PFSK-1 (cell line): Measurements from ENCODE around the gene TRIM9.

Source experiments
- TAF1 ChIP-seq: IDR thresholded peaks from 2 replicates; pipeline ENCODE4 v1.6.1; 2012; ENCODE audit warnings: low read length, control low read depth, borderline replicate concordance; ENCODE audit not compliant: insufficient read depth
- TF ChIP-seq, protein P1 (sequence below), 2 experiments: IDR thresholded peaks; 2 replicates each; pipeline versions ENCODE4 v1.6.1 to v1.8.0; 2011 to 2012; ENCODE audit warnings: low read depth in 2 of 2, low read length in 2 of 2, control low read depth in 1 of 2, inconsistent platforms in 1 of 2, mild to moderate bottlenecking in 1 of 2, moderate library complexity in 1 of 2; ENCODE audit not compliant: insufficient read depth in 1 of 2

DNA sequence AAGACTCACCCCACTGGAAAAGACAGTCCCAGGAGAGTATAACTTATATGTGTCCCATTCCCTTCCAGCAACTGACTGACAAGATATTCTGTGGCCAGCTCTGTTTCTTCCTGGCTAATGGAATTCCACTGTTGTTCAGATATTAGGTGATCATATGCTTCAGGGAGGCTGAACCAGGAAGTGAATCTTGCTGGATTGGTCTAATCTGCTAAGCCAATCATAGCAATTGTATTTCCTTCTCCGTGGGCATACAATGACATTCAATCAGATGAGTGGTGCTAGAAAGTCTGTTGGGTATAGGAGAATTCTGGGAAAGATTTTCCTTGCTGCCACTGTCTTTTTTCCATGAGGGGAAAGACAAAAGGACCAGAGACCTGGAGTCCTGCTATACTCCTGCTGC lies 162.7 kb downstream of the TRIM9 start:
- no peak for TF ChIP-seq TAF1
- TF ChIP-seq, protein P1, sequence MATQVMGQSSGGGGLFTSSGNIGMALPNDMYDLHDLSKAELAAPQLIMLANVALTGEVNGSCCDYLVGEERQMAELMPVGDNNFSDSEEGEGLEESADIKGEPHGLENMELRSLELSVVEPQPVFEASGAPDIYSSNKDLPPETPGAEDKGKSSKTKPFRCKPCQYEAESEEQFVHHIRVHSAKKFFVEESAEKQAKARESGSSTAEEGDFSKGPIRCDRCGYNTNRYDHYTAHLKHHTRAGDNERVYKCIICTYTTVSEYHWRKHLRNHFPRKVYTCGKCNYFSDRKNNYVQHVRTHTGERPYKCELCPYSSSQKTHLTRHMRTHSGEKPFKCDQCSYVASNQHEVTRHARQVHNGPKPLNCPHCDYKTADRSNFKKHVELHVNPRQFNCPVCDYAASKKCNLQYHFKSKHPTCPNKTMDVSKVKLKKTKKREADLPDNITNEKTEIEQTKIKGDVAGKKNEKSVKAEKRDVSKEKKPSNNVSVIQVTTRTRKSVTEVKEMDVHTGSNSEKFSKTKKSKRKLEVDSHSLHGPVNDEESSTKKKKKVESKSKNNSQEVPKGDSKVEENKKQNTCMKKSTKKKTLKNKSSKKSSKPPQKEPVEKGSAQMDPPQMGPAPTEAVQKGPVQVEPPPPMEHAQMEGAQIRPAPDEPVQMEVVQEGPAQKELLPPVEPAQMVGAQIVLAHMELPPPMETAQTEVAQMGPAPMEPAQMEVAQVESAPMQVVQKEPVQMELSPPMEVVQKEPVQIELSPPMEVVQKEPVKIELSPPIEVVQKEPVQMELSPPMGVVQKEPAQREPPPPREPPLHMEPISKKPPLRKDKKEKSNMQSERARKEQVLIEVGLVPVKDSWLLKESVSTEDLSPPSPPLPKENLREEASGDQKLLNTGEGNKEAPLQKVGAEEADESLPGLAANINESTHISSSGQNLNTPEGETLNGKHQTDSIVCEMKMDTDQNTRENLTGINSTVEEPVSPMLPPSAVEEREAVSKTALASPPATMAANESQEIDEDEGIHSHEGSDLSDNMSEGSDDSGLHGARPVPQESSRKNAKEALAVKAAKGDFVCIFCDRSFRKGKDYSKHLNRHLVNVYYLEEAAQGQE (IDR thresholded peaks at IDR 0.05; ENCODE audit: insufficient read depth in 1 of 2, low read depth in 2 of 2, low read length in 2 of 2) = no peak
